Neural cell (in vitro differentiated cells): ENCODE data around the gene SSTR4. TPM values are rescaled to one million over a fixed set of nuclear protein-coding genes. Genes with fewer than 3 reads are reported as not detected.

Source experiments
- H2AFZ ChIP-seq: fragments of 200-600, 300-800 bp; sonication (generic), shearing (Covaris generic); 2 replicates; pipeline ENCODE4 v1.6.0; 2014; ENCODE audit warnings: low read depth, mild to moderate bottlenecking, antibody characterized with exemption, low read length, moderate library complexity
- H3F3A ChIP-seq: fragments of 200-600 bp; shearing (Covaris generic); 2 replicates; pipeline ENCODE4 v1.6.1; 2016; ENCODE audit warnings: mild to moderate bottlenecking, moderate library complexity, mixed read lengths, antibody characterized with exemption, low read length; ENCODE audit not compliant: insufficient read depth, poor library complexity, severe bottlenecking
- H3K27ac ChIP-seq: fragments of 200-600, 300-800 bp; sonication (generic), shearing (Covaris generic); 2 replicates; pipeline ENCODE4 v1.5.1; 2014; ENCODE audit warnings: mild to moderate bottlenecking, low read length, moderate library complexity
- H3K27me3 ChIP-seq: fragments of 300-800, 200-600 bp; sonication (generic), shearing (Covaris generic); 2 replicates; pipeline ENCODE4 v1.6.0; 2014; ENCODE audit warnings: mild to moderate bottlenecking, low read depth, low read length, moderate library complexity; ENCODE audit not compliant: insufficient read depth
- H3K36me3 ChIP-seq: fragments of 300-800, 200-600 bp; sonication (generic), shearing (Covaris generic); 2 replicates; pipeline ENCODE4 v1.5.1; 2014; ENCODE audit warnings: mild to moderate bottlenecking, antibody characterized with exemption, low read length, moderate library complexity; ENCODE audit not compliant: insufficient read depth
- H3K4me2 ChIP-seq: fragments of 300-800, 200-600 bp; sonication (generic), shearing (Covaris generic); 2 replicates; pipeline ENCODE4 v1.6.0; 2014; ENCODE audit warnings: mild to moderate bottlenecking, low read length
- H3K4me3 ChIP-seq: fragments of 300-800, 200-600 bp; sonication (generic), shearing (Covaris generic); 2 replicates; pipeline ENCODE4 v1.5.1; 2014; ENCODE audit warnings: mild to moderate bottlenecking, low read length, moderate library complexity
- H3K79me2 ChIP-seq: fragments of 200-600 bp; shearing (Covaris generic); replicated peaks from 2 replicates; pipeline ENCODE4 v1.6.0; 2014; ENCODE audit warnings: mild to moderate bottlenecking, low read length, moderate library complexity; ENCODE audit not compliant: insufficient read depth
- H3K9ac ChIP-seq: fragments of 300-800, 200-600 bp; sonication (generic), shearing (Covaris generic); 2 replicates; pipeline ENCODE4 v1.6.1; 2016; ENCODE audit warnings: mild to moderate bottlenecking, low read length, mixed read lengths
- H3K9me2 ChIP-seq: fragments of 200-600 bp; shearing (Covaris generic); 2 replicates; pipeline ENCODE4 v1.6.1; 2016; ENCODE audit warnings: mild to moderate bottlenecking, low read length, mixed read lengths; ENCODE audit not compliant: insufficient read depth
- H3K9me3 ChIP-seq: fragments of 200-600, 300-800 bp; sonication (generic), shearing (Covaris generic); 2 replicates; pipeline ENCODE4 v1.6.1; 2016; ENCODE audit warnings: mild to moderate bottlenecking, mixed run types, low read length, moderate library complexity, mixed read lengths
- H4K20me1 ChIP-seq: fragments of 200-600 bp; shearing (Covaris generic); 2 replicates; pipeline ENCODE4 v1.6.1; 2016; ENCODE audit warnings: mild to moderate bottlenecking, mixed run types; ENCODE audit not compliant: insufficient read depth
- EP300 ChIP-seq: fragments of 450-650 bp; conservative IDR thresholded peaks from 2 replicates; pipeline ENCODE4 v1.6.1; 2014; ENCODE audit warnings: antibody characterized with exemption, mild to moderate bottlenecking, moderate library complexity; ENCODE audit not compliant: poor library complexity, severe bottlenecking
- EZH2 ChIP-seq: fragments of 200-600, 300-800 bp; shearing (Covaris generic), sonication (generic); IDR thresholded peaks from 2 replicates; pipeline ENCODE4 v1.6.1; 2014; ENCODE audit warnings: antibody characterized with exemption, low read length, borderline replicate concordance, mild to moderate bottlenecking; ENCODE audit not compliant: insufficient read depth, poor library complexity, severe bottlenecking
- MXI1 ChIP-seq: fragments of 450-650 bp; conservative IDR thresholded peaks from 2 replicates; pipeline ENCODE4 v1.6.1; 2014; ENCODE audit warnings: antibody characterized with exemption, mild to moderate bottlenecking; ENCODE audit not compliant: poor library complexity, severe bottlenecking
- POLR2AphosphoS5 ChIP-seq: IDR thresholded peaks from 2 replicates; pipeline ENCODE4 v1.6.1; 2012
- RAD21 ChIP-seq: fragments of 450-650 bp; conservative IDR thresholded peaks from 2 replicates; pipeline ENCODE4 v1.6.1; 2014; ENCODE audit warnings: antibody characterized with exemption, mild to moderate bottlenecking, moderate library complexity
- SMC3 ChIP-seq: fragments of 450-650 bp; conservative IDR thresholded peaks from 2 replicates; pipeline ENCODE4 v1.6.1; 2014; ENCODE audit warnings: antibody characterized with exemption, mild to moderate bottlenecking, moderate library complexity; ENCODE audit not compliant: poor library complexity
- TAF1 ChIP-seq: IDR thresholded peaks from 2 replicates; pipeline ENCODE4 v1.6.1; 2012; ENCODE audit warnings: low read depth
- polyA plus RNA-seq: library from polyadenylated mRNA; depleted of rRNA; stranded (reverse); fragments of >200 nt; gene quantifications from 2 replicates; pipeline ENCODE4 v1.2.3, GENCODE V29; 2014
- TF ChIP-seq, protein P1 (sequence below): IDR thresholded peaks from 2 replicates; pipeline ENCODE4 v1.6.1; 2012; ENCODE audit warnings: borderline replicate concordance
- TF ChIP-seq, protein P2 (sequence below): fragments of 450-650 bp; IDR thresholded peaks from 2 replicates; pipeline ENCODE4 v1.5.1; 2014; ENCODE audit warnings: antibody characterized with exemption, mild to moderate bottlenecking, moderate library complexity; ENCODE audit not compliant: poor library complexity, severe bottlenecking

The SSTR4 gene
- polyA plus RNA-seq, 1 donor from 2014 or later = not detected

DNA sequence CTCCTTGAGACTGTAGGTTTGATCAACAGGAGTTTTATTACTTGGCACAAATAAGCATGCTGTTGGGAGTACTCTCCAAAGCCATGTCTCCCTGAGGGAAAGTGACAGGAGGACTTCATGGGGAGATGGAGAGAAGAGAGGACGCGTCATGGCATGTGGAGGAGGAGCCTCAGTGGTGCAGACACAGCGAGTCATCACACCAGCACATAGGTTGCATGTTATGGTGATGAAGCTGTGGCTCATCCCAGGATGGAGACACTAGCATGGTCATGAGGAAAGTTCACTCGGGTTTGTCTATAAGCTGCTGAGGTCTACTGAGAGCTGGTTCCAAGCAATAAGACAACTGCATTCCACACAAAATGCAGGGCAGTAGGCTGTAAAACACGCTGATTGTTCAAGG is 13.2 kb upstream of the SSTR4 start:
- Histone ChIP-seq H3K27me3 (no peaks in the 10 kb centered on the region), H3K9me2 (no peaks in the 10 kb centered on the region), H3K9ac (no peak overlapping the region), H3K79me2 (no peaks in the 10 kb centered on the region), H4K20me1 (no peaks in the 10 kb centered on the region), H3K4me3 (no peak overlapping the region), H3K27ac (no peak overlapping the region), H3K9me3 (no peaks in the 10 kb centered on the region), H2AFZ (no peak overlapping the region), H3F3A (no peaks in the 10 kb centered on the region), H3K36me3 (no peaks in the 10 kb centered on the region), H3K4me2 (no peak overlapping the region)
- TF ChIP-seq POLR2AphosphoS5 = no peak
- no peak for TF ChIP-seq SMC3
- no peak for TF ChIP-seq RAD21
- TF ChIP-seq, protein P1, sequence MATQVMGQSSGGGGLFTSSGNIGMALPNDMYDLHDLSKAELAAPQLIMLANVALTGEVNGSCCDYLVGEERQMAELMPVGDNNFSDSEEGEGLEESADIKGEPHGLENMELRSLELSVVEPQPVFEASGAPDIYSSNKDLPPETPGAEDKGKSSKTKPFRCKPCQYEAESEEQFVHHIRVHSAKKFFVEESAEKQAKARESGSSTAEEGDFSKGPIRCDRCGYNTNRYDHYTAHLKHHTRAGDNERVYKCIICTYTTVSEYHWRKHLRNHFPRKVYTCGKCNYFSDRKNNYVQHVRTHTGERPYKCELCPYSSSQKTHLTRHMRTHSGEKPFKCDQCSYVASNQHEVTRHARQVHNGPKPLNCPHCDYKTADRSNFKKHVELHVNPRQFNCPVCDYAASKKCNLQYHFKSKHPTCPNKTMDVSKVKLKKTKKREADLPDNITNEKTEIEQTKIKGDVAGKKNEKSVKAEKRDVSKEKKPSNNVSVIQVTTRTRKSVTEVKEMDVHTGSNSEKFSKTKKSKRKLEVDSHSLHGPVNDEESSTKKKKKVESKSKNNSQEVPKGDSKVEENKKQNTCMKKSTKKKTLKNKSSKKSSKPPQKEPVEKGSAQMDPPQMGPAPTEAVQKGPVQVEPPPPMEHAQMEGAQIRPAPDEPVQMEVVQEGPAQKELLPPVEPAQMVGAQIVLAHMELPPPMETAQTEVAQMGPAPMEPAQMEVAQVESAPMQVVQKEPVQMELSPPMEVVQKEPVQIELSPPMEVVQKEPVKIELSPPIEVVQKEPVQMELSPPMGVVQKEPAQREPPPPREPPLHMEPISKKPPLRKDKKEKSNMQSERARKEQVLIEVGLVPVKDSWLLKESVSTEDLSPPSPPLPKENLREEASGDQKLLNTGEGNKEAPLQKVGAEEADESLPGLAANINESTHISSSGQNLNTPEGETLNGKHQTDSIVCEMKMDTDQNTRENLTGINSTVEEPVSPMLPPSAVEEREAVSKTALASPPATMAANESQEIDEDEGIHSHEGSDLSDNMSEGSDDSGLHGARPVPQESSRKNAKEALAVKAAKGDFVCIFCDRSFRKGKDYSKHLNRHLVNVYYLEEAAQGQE = no peak
- no peak for TF ChIP-seq MXI1
- no peak for TF ChIP-seq TAF1
- TF ChIP-seq, protein P2, sequence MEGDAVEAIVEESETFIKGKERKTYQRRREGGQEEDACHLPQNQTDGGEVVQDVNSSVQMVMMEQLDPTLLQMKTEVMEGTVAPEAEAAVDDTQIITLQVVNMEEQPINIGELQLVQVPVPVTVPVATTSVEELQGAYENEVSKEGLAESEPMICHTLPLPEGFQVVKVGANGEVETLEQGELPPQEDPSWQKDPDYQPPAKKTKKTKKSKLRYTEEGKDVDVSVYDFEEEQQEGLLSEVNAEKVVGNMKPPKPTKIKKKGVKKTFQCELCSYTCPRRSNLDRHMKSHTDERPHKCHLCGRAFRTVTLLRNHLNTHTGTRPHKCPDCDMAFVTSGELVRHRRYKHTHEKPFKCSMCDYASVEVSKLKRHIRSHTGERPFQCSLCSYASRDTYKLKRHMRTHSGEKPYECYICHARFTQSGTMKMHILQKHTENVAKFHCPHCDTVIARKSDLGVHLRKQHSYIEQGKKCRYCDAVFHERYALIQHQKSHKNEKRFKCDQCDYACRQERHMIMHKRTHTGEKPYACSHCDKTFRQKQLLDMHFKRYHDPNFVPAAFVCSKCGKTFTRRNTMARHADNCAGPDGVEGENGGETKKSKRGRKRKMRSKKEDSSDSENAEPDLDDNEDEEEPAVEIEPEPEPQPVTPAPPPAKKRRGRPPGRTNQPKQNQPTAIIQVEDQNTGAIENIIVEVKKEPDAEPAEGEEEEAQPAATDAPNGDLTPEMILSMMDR = no peak
- no peak for TF ChIP-seq EZH2
- TF ChIP-seq EP300 = no peak

DNA sequence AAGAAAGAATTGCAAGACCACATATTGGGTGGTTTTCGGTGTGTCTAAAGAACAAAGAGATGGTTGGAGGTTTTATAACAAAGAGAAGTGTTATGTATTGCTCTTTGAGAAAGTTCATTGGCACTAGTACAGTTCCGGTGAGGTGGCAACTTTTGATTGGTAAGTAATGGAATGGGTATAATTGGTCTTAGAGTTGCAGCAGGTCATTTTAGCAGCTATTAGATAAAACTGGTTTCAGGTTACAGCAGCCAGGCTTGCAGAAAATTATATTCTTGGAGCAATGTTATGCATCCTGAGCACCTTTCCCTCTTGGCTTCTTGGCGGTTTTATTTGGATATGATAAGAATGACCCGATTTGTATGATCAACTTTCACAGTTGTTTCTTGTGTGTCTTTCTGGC is 12.3 kb upstream of the SSTR4 start:
- H3K9ac ChIP-seq = no peak overlapping the region
- no peak overlapping the region for H2AFZ ChIP-seq
- peaks cover 2% of the 10 kb centered on the region for H3F3A ChIP-seq
- H3K9me3 ChIP-seq = no peaks in the 10 kb centered on the region
- no peaks in the 10 kb centered on the region for H4K20me1 ChIP-seq
- no peak overlapping the region for H3K4me2 ChIP-seq
- H3K79me2 ChIP-seq = no peaks in the 10 kb centered on the region
- H3K9me2 ChIP-seq = no peaks in the 10 kb centered on the region
- no peak overlapping the region for H3K27ac ChIP-seq
- no peaks in the 10 kb centered on the region for H3K36me3 ChIP-seq
- H3K4me3 ChIP-seq = no peak overlapping the region
- TF ChIP-seq EZH2 (no peak), POLR2AphosphoS5 (no peak), TAF1 (no peak), EP300 (no peak), MXI1 (no peak), SMC3 (no peak), RAD21 (no peak)
- TF ChIP-seq, protein P1 = no peak
- TF ChIP-seq, protein P2 = no peak
- no peaks in the 10 kb centered on the region for H3K27me3 ChIP-seq
